Pancreas (tissue), 10 donors: ENCODE measurements around the gene RAB3C. TPM values are rescaled to one million over a fixed set of nuclear protein-coding genes. Genes with fewer than 3 reads are reported as not detected.

Experiments used
- ATAC-seq, 4 donors: fragments of 200-7000 bp; cut with Tn5 transposase; one replicate each; pipeline versions ENCODE4 v1.8.0 to v1.9.1; 2020; ENCODE audit warnings: mild to moderate bottlenecking in 4 of 4, moderate library complexity in 4 of 4
- DNase-seq, 6 donors: peaks; one replicate each; pipeline ENCODE4 v3.0.0-alpha.2; 2020
- FAIRE-seq: peaks from 2 replicates; lab custom pipeline; 2012; peaks lifted over from hg19 to GRCh38; lab: Jason Lieb, UNC
- H3K27ac ChIP-seq, 4 donors: fragments of 200-600 bp; sonication (generic); 1 replicate in 3 of 4; 2 replicates in 1 of 4; pipeline versions ENCODE4 v1.5.0 to v1.8.0; 2020
- H3K27me3 ChIP-seq, 4 donors: fragments of 200-600 bp; one replicate each; pipeline ENCODE4 v1.8.0; 2021
- H3K36me3 ChIP-seq, 3 donors: fragments of 200-600 bp; sonication (generic) in 1 of 3; one replicate each; pipeline versions ENCODE4 v1.5.0 to v1.8.0; 2020 to 2021
- H3K4me1 ChIP-seq, 3 donors: fragments of 200-600 bp; one replicate each; pipeline ENCODE4 v1.8.0; 2021
- H3K4me3 ChIP-seq, 4 donors: fragments of 200-600 bp; sonication (generic) in 2 of 4; one replicate each; pipeline versions ENCODE4 v1.5.0 to v1.8.0; 2020 to 2021
- H3K9me3 ChIP-seq, 4 donors: fragments of 200-600 bp; one replicate each; pipeline ENCODE4 v1.8.0; 2021
- CTCF ChIP-seq, 4 donors: fragments of 200-600 bp; sonication (generic) in 3 of 4; IDR thresholded peaks; one replicate each; pipeline versions ENCODE4 v1.5.0 to v1.8.0; 2021; ENCODE audit warnings: antibody characterized with exemption in 4 of 4
- WGBS, 2 donors: extraction: QIAGEN DNeasy Blood & Tissue Kit; methylation state at CpG; one replicate each; pipeline ENCODE4 v1.1.7; 2013; 5-methylcytosine and 5-hydroxymethylcytosine counted together
- intact Hi-C, 3 donors: fragments of 100-400 bp; cut with DNase I; formaldehyde crosslinking; loops; one replicate each; pipeline versions ENCODE4 v1.11.1 to v1.14.2; 2022
- polyA plus RNA-seq, 2 donors: library from polyadenylated mRNA; stranded (reverse); fragments of 200-250 nt; gene quantifications; one replicate each; pipeline ENCODE4 v1.2.3, GENCODE V29; 2013
- total RNA-seq, 6 donors: library from RNA; stranded (reverse); fragmentation: NEBNext Ultra II Directional in 4 of 6; extraction: Animal tissue kit (Norgen Biotek cat#: 25700) in 4 of 6; gene quantifications; one replicate each; pipeline versions ENCODE4 v1.2.1 to v1.2.4, GENCODE V29; 2021 to 2023
- donor health status: healthy with polysubstance abuse.
- donor health status: DM: no; HTN: no; CAD: no; lungs with moderate emphysema.
- donor health status: DM: no; HTN: no; CAD: no.
- donor health status: control.
- donor health status: control.
- donor health status: Bipolar disorder and iron deficiency.
- donor health status: DM: yes; HTN: yes; CAD: no.
- donor health status: DM: no; HTN: no; CAD: no.
- donor health status: DM: no; HTN: no; CAD: no.
- donor health status: DM: yes; HTN: yes; CAD: no.

The RAB3C gene
- total and polyA plus RNA-seq, 8 donors, result 1.7 to 9.0 (median 4.8) TPM

DNA sequence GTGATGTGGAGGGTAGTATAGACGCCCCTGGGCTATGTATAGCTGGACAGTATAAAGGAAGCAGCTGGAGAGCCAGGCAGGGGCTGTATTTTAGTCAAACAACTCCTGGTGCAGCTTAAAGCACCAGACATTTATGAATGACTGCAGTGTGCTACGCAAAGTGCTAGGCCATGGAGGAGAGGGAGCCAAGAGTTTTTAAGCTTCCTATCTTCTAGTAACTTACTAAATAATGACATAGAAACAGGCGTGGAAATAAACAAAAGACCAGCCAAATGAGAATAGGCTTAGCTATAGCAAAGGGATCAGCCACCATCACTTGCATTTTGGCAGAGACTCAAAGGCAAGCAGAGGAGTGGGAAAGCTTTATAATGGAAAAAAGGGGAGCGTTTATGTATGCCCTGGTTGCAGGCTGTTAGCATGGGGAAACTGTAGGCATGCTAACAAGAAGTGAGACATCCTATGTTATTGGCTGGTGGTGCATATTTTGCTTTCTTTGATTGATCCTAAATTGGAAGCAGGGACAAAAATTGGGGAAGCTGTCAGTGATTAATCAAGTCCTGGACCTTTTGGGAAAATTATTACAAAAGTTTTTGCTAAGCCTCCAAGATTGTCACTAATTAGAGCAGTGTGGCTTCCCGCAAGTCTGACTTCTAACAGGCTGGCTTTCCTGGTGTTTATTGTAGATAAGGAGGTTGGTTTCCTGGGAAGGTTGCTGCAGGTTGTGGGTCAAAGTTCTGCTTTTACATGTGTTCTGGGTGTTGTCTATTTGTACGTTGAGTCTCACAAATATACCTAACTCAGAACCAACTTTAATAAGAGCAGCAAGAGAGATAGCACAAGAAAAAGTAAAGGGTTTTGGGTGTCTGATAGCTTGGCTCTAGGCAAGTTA lies 46.6 kb downstream of the RAB3C start:
- H3K9me3 ChIP-seq, result no peaks in the 10 kb centered on the region
- H3K4me3 ChIP-seq, result peak overlapping the region in 1 of 4 donors; percentile 8
- ATAC-seq, result peak; percentile 88 to 93 (median 92)
- H3K27me3 ChIP-seq, result no peaks in the 10 kb centered on the region
- no peak for TF ChIP-seq CTCF (IDR thresholded peaks at IDR 0.05)
- peak in 3 of 6 donors; percentile 17 to 68 (median 40) for DNase-seq
- peaks cover 16 to 31% (median 18%) of the 10 kb centered on the region in 3 donors for H3K4me1 ChIP-seq
- no peaks in the 10 kb centered on the region for H3K36me3 ChIP-seq
- intact Hi-C loops, result no loop called here
- 11 to 18% methylated on average over 6 of the region's 6 CpGs for WGBS, 2 donors
- FAIRE-seq, result no peak
- peak overlapping the region in 3 of 4 donors; percentile 53 to 83 (median 77) for H3K27ac ChIP-seq

DNA sequence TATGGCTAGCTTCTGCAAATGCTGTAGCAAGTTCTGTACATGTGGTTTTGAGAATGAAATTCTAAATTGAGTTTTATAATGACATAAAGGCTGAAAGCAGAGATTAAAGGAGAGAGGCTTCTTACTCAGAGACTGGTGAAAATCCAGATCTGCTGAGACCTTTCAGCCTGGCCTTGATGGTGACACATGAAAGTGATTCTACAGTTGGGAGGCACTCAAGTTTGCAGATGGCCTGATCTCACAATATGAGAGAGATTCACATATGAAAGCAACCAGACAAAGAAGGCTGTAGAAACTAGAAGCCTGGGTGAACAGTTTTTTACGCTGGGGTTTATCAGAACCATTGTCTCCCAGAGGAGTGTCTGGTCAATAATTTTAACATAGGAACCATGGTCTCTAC lies 49.0 kb downstream of the RAB3C start:
- WGBS, 2 donors, result 49 to 59% methylated on average over 1 of the region's 1 CpG
- H3K36me3 ChIP-seq, result no peaks in the 10 kb centered on the region
- H3K27me3 ChIP-seq, result no peaks in the 10 kb centered on the region
- peaks cover 16 to 31% (median 18%) of the 10 kb centered on the region in 3 donors for H3K4me1 ChIP-seq
- no peaks in the 10 kb centered on the region for H3K9me3 ChIP-seq
- FAIRE-seq (no peak), ATAC-seq (peak in 3 of 4 donors; percentile 33 to 57 (median 52)), DNase-seq (peak in 1 of 6 donors; percentile 32)
- H3K27ac ChIP-seq, result peak overlapping the region in 2 of 4 donors; percentile 77 to 83
- H3K4me3 ChIP-seq, result no peak overlapping the region
- no peak for TF ChIP-seq CTCF (IDR thresholded peaks at IDR 0.05)
- intact Hi-C loops, result no loop called here

GRCh38 chr5:58635416-58635815 lies 52.5 kb downstream of the RAB3C start:
- Histone ChIP-seq H3K4me1 (peaks cover 2 to 16% (median 13%) of the 10 kb centered on the region in 3 donors), H3K9me3 (no peaks in the 10 kb centered on the region), H3K36me3 (no peaks in the 10 kb centered on the region), H3K27me3 (no peaks in the 10 kb centered on the region), H3K27ac (no peak overlapping the region), H3K4me3 (no peak overlapping the region)
- WGBS, 2 donors, result 77 to 81% methylated on average over 2 of the region's 2 CpGs
- ATAC-seq (no peak), FAIRE-seq (no peak), DNase-seq (no peak)
- TF ChIP-seq CTCF (IDR thresholded peaks at IDR 0.05), result no peak
- intact Hi-C loops, result no loop called here

- ATAC-seq (no peak), DNase-seq (no peak), FAIRE-seq (no peak)
- Histone ChIP-seq H3K4me3 (no peak overlapping the region), H3K27ac (no peak overlapping the region), H3K36me3 (no peaks in the 10 kb centered on the region), H3K27me3 (no peaks in the 10 kb centered on the region), H3K9me3 (no peaks in the 10 kb centered on the region), H3K4me1 (no peaks in the 10 kb centered on the region)
- 60 to 85% methylated on average over 3 of the region's 3 CpGs for WGBS, 2 donors
- intact Hi-C loops, result no loop called here
- TF ChIP-seq CTCF (IDR thresholded peaks at IDR 0.05), result no peak
These were observed 57.1 kb downstream of the RAB3C start for GRCh38 chr5:58640011-58640410.

- no peak for TF ChIP-seq CTCF (IDR thresholded peaks at IDR 0.05)
- 97 to 98% methylated on average over 1 of the region's 1 CpG for WGBS, 2 donors
- Histone ChIP-seq H3K4me3 (no peak overlapping the region), H3K27ac (no peak overlapping the region), H3K4me1 (no peaks in the 10 kb centered on the region), H3K27me3 (no peaks in the 10 kb centered on the region), H3K36me3 (no peaks in the 10 kb centered on the region), H3K9me3 (no peaks in the 10 kb centered on the region)
- DNase-seq (no peak), FAIRE-seq (no peak), ATAC-seq (no peak)
- intact Hi-C loops, result no loop called here
These were observed 58.7 kb downstream of the RAB3C start for GRCh38 chr5:58641533-58641932.
